IMR-90 (cell line): ENCODE measurements around the gene ENO4. TPM values are rescaled to one million over a fixed set of nuclear protein-coding genes. Genes with fewer than 3 reads are reported as not detected.

ENCODE experiments used
- polyA plus RNA-seq, 3 experiments: library from polyadenylated mRNA; depleted of rRNA; stranded (reverse); fragments of >200 nt; gene quantifications; 2 replicates each; pipeline ENCODE4 v1.2.3, GENCODE V29; 2012; ENCODE audit warnings: low replicate concordance in 1 of 3
- total RNA-seq: library from RNA; depleted of rRNA; stranded (reverse); fragments of >200 nt; gene quantifications from 2 replicates; pipeline ENCODE4 v1.2.3, GENCODE V29; 2012; rRNA removed

Gene ENO4
- total and polyA plus RNA-seq, 2 of the 4 experiments (the other 2 are of a cell fraction), result under 0.01 to 0.05 TPM

Other genes starting within 250 kb of the ENO4 start
- gene PNLIPRP2, start 228.5 kb upstream of the ENO4 start, total RNA-seq, result not detected in 2 replicates
- gene PNLIPRP2, start 228.5 kb upstream of the ENO4 start, polyA plus RNA-seq (2012; rRNA removed), result not detected in 2 replicates
- 16.1 and 18.6 TPM in 2 replicates for gene HSPA12A, start 106.9 kb upstream of the ENO4 start, total RNA-seq
- gene HSPA12A, start 106.9 kb upstream of the ENO4 start, polyA plus RNA-seq (2012; rRNA removed), result 14.6 and 16.7 TPM in 2 replicates
- 0.54 and 1.4 TPM in 2 replicates for gene SHTN1, start 155.7 kb downstream of the ENO4 start, total RNA-seq
- gene SHTN1, start 155.7 kb downstream of the ENO4 start, polyA plus RNA-seq (2012; rRNA removed), result 1.9 and 2.3 TPM in 2 replicates